Fibroblast of mammary gland (primary cell): ENCODE measurements around the gene BAX.

Experiments used
- DNase-seq: peaks from one replicate; pipeline ENCODE4 v3.0.0-alpha.2; 2010; ENCODE audit warnings: low read depth
- H3K4me3 ChIP-seq: 2 replicates; pipeline ENCODE4 v1.5.1; 2011; ENCODE audit warnings: low read depth, mild to moderate bottlenecking, low read length, moderate library complexity; ENCODE audit not compliant: control insufficient read depth
- TF ChIP-seq, protein P1 (sequence below): conservative IDR thresholded peaks from 2 replicates; pipeline ENCODE4 v1.5.1; 2011; ENCODE audit warnings: low read depth, low read length, inconsistent platforms; ENCODE audit not compliant: control insufficient read depth, insufficient read depth

The BAX gene

DNA sequence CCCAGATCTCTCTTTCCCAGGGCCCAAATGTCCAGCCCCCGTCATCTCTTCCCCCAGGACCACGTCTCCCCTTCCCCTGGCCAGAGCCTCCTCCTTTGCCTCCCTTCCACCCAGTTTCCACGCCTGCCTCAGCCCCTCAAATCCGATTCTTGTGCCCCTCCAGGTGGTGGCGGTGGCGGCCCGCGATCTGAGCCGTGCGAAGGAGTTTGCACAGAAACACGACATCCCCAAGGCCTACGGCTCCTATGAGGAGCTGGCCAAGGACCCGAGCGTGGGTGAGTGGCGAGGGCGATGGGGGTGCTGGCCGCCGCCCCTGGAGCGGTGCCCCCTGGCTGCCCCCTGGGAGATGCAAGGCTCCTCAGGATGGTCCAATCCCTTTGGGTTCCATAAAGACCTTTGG, 19.8 kb upstream of the BAX start:
- H3K4me3 ChIP-seq = no peak overlapping the region

DNA sequence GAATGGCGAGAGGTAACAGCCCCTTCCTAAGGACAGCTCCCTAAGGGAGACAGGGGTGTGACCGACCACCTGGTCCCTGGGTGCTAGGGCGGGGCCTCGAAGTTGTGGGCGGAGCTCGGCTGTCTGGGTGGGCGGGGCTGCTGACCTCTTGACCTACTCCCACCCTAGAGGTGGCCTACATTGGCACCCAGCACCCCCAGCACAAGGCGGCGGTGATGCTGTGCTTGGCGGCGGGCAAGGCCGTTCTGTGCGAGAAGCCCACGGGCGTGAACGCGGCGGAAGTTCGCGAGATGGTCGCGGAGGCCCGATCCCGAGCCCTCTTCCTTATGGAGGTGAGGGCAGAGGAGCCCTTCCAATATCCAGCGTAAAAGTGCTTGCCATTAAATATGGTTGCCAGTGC, 18.8 kb upstream of the BAX start:
- TF ChIP-seq, protein P1, sequence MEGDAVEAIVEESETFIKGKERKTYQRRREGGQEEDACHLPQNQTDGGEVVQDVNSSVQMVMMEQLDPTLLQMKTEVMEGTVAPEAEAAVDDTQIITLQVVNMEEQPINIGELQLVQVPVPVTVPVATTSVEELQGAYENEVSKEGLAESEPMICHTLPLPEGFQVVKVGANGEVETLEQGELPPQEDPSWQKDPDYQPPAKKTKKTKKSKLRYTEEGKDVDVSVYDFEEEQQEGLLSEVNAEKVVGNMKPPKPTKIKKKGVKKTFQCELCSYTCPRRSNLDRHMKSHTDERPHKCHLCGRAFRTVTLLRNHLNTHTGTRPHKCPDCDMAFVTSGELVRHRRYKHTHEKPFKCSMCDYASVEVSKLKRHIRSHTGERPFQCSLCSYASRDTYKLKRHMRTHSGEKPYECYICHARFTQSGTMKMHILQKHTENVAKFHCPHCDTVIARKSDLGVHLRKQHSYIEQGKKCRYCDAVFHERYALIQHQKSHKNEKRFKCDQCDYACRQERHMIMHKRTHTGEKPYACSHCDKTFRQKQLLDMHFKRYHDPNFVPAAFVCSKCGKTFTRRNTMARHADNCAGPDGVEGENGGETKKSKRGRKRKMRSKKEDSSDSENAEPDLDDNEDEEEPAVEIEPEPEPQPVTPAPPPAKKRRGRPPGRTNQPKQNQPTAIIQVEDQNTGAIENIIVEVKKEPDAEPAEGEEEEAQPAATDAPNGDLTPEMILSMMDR = no peak
- no peak overlapping the region for H3K4me3 ChIP-seq
- DNase-seq = no peak

More for the DNA sequence above, 19.8 kb upstream of the BAX start:
- TF ChIP-seq, protein P1 = no peak
- DNase-seq = no peak

DNA sequence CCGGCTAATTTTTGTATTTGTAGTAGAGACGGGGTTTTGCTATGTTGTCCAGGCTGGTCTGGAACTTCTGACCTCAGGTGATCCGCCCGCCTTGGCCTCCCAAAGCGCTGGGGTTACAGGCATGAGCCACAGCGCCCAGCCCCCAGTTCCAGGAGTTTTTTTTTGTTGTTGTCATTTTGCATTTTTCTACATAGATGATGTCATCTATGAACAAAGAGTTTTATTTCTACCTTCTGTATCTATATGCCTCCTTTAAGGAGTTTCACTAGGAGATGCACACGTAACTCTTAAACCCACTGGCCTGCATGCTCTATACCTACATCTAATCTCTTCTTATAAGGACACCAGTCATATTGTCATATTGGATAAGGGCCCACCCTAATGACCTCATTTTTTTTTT, 16.4 kb upstream of the BAX start:
- H3K4me3 ChIP-seq = no peak overlapping the region
- TF ChIP-seq, protein P1 = no peak
- no peak for DNase-seq

DNA sequence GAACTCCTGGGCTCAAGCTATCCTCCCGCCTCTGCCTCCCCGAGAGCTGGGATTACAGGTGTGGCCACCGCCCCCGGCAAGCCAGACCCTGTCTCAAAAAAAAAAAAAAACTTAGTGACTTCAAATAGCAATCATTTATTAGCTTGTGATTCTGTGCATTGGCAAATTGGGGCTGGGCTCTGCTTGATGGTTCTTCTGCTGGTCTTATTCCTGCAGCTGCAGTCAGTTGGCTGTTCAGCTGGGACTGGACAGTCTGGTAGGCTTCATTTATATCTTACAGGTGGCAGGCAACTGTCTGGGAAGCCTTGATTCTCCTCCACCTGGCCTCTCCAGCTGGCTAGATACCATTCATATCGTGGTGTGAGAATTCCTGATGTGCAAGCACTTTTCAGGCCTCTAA, 13.8 kb upstream of the BAX start:
- H3K4me3 ChIP-seq = no peak overlapping the region
- no peak for DNase-seq
- TF ChIP-seq, protein P1 = no peak

DNA sequence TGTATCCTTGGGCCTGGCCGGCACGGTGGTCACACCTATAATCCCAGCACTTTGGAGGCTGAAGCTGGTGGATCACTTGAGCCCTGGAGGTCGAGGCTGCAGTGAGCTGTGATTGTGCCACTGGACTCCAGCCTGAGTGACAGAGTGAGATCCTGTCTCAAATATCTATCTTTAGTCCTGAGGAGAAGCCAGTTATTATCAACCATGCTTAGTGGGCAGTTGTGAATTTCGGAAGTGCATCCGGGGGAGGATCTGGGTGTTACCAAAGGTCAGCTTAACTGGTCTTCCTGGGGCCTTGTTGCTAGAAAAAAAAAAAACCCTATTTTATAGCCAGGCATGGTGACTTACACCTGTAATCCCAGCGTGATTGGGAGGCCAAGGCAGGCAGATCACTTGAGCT, 11.6 kb upstream of the BAX start:
- H3K4me3 ChIP-seq = no peak overlapping the region
- no peak for DNase-seq
- TF ChIP-seq, protein P1 = no peak

DNA sequence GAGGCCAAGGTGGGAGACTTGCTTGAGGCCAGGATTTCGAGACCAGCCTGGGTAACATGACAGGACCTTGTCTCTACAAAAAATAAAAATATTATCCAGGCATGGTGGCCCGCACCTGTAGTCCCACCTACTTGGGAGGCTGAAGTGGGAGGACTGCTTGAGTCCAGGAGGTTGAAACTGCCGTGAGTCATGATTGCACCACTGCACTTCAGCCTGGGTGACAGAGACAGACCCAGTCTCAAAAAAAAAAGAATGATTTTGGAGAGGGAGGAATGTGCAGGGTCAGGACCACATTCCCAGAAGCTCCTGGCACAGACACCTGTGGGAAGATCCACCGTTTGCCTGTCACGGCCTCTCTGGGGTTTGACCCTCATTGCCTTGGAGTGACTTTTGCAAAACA, 9.3 kb upstream of the BAX start:
- no peak overlapping the region for H3K4me3 ChIP-seq
- TF ChIP-seq, protein P1 = no peak
- no peak for DNase-seq

DNA sequence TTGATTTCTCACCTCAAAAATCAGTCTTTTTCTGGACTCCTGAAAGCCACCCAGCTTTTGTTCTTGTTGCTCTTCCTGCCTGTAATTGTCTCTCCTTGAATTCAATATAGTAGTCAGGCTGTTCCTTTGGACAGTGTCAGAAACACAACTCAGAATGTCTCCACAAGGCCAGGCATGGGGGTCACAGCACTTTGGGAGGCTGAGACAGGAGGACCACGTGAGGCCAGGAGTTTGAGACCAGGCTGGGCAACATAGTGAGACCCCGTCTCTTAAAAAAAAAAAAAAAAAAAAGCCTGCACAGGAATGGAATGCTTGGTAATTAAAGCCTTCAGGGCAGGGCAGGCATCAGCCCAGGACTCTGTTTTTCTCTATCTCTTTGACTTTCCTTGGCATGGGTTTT, 8.9 kb upstream of the BAX start:
- TF ChIP-seq, protein P1 = no peak
- DNase-seq = no peak

More for the DNA sequence above, 8.9 kb upstream of the BAX start:
- H3K4me3 ChIP-seq = no peak overlapping the region
